IMR-90 (cell line): ENCODE measurements around the gene OARD1.

Experiments
- CEBPB ChIP-seq: IDR thresholded peaks from 2 replicates; pipeline ENCODE4 v1.6.1; 2012; ENCODE audit warnings: low read depth, low read length, improper control_type of control experiment
- CHD1 ChIP-seq: IDR thresholded peaks from 2 replicates; pipeline ENCODE4 v1.6.1; 2012; ENCODE audit warnings: low read depth, low read length, improper control_type of control experiment
- MXI1 ChIP-seq: IDR thresholded peaks from 2 replicates; pipeline ENCODE4 v1.6.1; 2012; ENCODE audit warnings: low read depth, mild to moderate bottlenecking, low read length, moderate library complexity, borderline replicate concordance
- POLR2A ChIP-seq: IDR thresholded peaks from 2 replicates; pipeline ENCODE4 v1.6.1; 2012; ENCODE audit warnings: mild to moderate bottlenecking, low read depth, low read length
- RCOR1 ChIP-seq: IDR thresholded peaks from 2 replicates; pipeline ENCODE4 v1.6.1; 2012; ENCODE audit warnings: mild to moderate bottlenecking, low read length, improper control_type of control experiment; ENCODE audit not compliant: insufficient replicate concordance
- RFX5 ChIP-seq: IDR thresholded peaks from 2 replicates; pipeline ENCODE4 v1.8.0; 2012; ENCODE audit warnings: low read depth, mild to moderate bottlenecking, low read length, moderate library complexity
- TF ChIP-seq, protein P1 (sequence below): conservative IDR thresholded peaks from 2 replicates; pipeline ENCODE4 v1.5.1; 2012; ENCODE audit warnings: mild to moderate bottlenecking, low read depth, low read length, improper control_type of control experiment
- TF ChIP-seq, protein P2 (sequence below): fragments of 150-350 bp; IDR thresholded peaks from 2 replicates; pipeline ENCODE4 v1.6.1; 2017; ENCODE audit warnings: mild to moderate bottlenecking, antibody characterized with exemption, low read length, low read depth
- TF ChIP-seq, protein P3 (sequence below): fragments of 150-350 bp; IDR thresholded peaks from 2 replicates; pipeline ENCODE4 v1.6.1; 2016; ENCODE audit warnings: low read depth, mild to moderate bottlenecking, low read length, moderate library complexity, borderline replicate concordance

DNA sequence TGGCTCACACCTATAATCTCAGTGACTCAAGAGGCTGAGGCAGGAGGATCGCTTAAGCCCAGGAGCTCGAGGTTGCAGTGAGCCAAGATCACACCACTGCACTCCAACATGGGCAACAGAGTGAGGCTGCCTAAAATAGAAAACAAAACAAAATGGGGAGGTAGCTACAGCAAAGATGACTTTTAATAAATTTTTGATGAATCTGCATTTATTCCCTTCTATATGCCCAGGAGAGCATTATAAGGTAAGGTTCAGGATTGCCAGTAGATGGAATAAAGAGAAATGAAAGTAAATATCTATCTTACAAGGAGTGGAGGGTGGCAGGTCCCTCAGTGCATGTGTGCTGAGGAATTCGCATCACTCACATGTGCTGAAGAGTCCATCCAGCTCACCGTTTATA, 57.4 kb downstream of the OARD1 start:
- TF ChIP-seq, protein P1, sequence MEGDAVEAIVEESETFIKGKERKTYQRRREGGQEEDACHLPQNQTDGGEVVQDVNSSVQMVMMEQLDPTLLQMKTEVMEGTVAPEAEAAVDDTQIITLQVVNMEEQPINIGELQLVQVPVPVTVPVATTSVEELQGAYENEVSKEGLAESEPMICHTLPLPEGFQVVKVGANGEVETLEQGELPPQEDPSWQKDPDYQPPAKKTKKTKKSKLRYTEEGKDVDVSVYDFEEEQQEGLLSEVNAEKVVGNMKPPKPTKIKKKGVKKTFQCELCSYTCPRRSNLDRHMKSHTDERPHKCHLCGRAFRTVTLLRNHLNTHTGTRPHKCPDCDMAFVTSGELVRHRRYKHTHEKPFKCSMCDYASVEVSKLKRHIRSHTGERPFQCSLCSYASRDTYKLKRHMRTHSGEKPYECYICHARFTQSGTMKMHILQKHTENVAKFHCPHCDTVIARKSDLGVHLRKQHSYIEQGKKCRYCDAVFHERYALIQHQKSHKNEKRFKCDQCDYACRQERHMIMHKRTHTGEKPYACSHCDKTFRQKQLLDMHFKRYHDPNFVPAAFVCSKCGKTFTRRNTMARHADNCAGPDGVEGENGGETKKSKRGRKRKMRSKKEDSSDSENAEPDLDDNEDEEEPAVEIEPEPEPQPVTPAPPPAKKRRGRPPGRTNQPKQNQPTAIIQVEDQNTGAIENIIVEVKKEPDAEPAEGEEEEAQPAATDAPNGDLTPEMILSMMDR: no peak
- TF ChIP-seq, protein P2, sequence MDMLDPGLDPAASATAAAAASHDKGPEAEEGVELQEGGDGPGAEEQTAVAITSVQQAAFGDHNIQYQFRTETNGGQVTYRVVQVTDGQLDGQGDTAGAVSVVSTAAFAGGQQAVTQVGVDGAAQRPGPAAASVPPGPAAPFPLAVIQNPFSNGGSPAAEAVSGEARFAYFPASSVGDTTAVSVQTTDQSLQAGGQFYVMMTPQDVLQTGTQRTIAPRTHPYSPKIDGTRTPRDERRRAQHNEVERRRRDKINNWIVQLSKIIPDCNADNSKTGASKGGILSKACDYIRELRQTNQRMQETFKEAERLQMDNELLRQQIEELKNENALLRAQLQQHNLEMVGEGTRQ: no peak
- TF ChIP-seq MXI1 (no peak), POLR2A (no peak), CHD1 (no peak), RFX5 (no peak), CEBPB (no peak), RCOR1 (no peak)
- TF ChIP-seq, protein P3, sequence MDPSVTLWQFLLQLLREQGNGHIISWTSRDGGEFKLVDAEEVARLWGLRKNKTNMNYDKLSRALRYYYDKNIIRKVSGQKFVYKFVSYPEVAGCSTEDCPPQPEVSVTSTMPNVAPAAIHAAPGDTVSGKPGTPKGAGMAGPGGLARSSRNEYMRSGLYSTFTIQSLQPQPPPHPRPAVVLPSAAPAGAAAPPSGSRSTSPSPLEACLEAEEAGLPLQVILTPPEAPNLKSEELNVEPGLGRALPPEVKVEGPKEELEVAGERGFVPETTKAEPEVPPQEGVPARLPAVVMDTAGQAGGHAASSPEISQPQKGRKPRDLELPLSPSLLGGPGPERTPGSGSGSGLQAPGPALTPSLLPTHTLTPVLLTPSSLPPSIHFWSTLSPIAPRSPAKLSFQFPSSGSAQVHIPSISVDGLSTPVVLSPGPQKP: no peak
